ENCODE data around the gene TSSK1B.

DNA sequence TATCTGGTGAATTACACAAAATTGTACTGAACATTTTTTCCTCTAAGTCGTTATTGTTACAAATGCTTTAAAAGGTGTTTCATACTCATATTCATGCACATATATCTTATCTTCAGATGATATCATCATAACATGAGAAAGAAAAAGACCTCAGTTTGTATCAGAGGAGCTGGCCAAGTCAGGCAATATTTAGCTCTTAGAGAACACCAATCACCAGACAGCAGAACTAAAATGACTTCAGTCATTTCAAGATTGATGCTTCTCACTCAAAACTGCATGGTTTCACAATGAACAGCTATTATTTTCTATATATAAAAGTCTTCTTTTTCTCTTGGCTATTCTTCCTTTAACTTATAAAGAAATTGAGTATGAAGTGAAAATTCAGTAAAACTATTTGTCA is 44.6 kb downstream of the TSSK1B start:
- TF ChIP-seq, protein P1, sequence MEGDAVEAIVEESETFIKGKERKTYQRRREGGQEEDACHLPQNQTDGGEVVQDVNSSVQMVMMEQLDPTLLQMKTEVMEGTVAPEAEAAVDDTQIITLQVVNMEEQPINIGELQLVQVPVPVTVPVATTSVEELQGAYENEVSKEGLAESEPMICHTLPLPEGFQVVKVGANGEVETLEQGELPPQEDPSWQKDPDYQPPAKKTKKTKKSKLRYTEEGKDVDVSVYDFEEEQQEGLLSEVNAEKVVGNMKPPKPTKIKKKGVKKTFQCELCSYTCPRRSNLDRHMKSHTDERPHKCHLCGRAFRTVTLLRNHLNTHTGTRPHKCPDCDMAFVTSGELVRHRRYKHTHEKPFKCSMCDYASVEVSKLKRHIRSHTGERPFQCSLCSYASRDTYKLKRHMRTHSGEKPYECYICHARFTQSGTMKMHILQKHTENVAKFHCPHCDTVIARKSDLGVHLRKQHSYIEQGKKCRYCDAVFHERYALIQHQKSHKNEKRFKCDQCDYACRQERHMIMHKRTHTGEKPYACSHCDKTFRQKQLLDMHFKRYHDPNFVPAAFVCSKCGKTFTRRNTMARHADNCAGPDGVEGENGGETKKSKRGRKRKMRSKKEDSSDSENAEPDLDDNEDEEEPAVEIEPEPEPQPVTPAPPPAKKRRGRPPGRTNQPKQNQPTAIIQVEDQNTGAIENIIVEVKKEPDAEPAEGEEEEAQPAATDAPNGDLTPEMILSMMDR (IDR thresholded peaks at IDR 0.05): no peak
- no peak for TF ChIP-seq ZFX (IDR thresholded peaks at IDR 0.05; ENCODE audit: borderline replicate concordance)
